Ovary (tissue), 9 donors: ENCODE results near the gene SCN2B. TPM values are rescaled to one million over a fixed set of nuclear protein-coding genes. Genes with fewer than 3 reads are reported as not detected.
"Not testable (repeated sequence)": the region's sequence is repeated elsewhere in the genome, so short reads cannot be mapped to it uniquely, and the experiment has no call there.

Experiments
- DNase-seq, 5 donors: peaks; one replicate each; pipeline ENCODE4 v3.0.0-alpha.2; 2019 to 2020
- H3K27ac ChIP-seq, 2 donors: fragments of 200-600 bp; one replicate each; pipeline versions ENCODE4 v1.5.1 to v1.8.0; 2019 to 2022
- H3K27me3 ChIP-seq: fragments of 200-600 bp; one replicate; pipeline ENCODE4 v1.8.0; 2022
- H3K36me3 ChIP-seq: fragments of 200-600 bp; sonication (generic); one replicate; pipeline ENCODE4 v1.5.1; 2019
- H3K4me1 ChIP-seq: one replicate; pipeline ENCODE4 v1.8.1; 2013; ENCODE audit warnings: mild to moderate bottlenecking, moderate library complexity; ENCODE audit not compliant: insufficient read depth
- H3K4me3 ChIP-seq: fragments of 200-600 bp; sonication (generic); one replicate; pipeline ENCODE4 v1.5.1; 2017
- H3K9me3 ChIP-seq, 2 donors: fragments of 200-600 bp in 1 of 2; sonication (generic) in 1 of 2; one replicate each; pipeline versions ENCODE4 v1.5.1 to v1.8.1; 2013 to 2019; ENCODE audit warnings: mild to moderate bottlenecking in 1 of 2, moderate library complexity in 1 of 2
- EP300 ChIP-seq: sonication (generic); formaldehyde crosslinking; IDR thresholded peaks from one replicate; pipeline ENCODE4 v1.6.1; 2017; ENCODE audit warnings: antibody characterized with exemption
- POLR2A ChIP-seq: fragments of 450-650 bp; IDR thresholded peaks from one replicate; pipeline ENCODE4 v1.6.1; 2017; ENCODE audit warnings: antibody characterized with exemption, mild to moderate bottlenecking, moderate library complexity
- WGBS, 3 donors: extraction: QIAGEN DNeasy Blood & Tissue Kit in 1 of 3; methylation state at CpG; one replicate each; pipeline versions ENCODE4 v1.1.5 to v1.1.7; 2013 to 2017; 5-methylcytosine and 5-hydroxymethylcytosine counted together
- intact Hi-C, 4 donors: fragments of 100-400 bp; cut with DNase I; formaldehyde crosslinking; loops; one replicate each; pipeline versions ENCODE4 v1.11.0 to v1.15.1; 2022 to 2023
- polyA plus RNA-seq, 2 donors: library from polyadenylated mRNA; stranded (reverse); fragments of 200-250 nt in 1 of 2; fragments of 350-450 nt in 1 of 2; fragmentation: Illumina TruSeq in 1 of 2; extraction: RNeasy Lipid Tissue Mini Kit (QIAGEN cat#74804) in 1 of 2; gene quantifications; one replicate each; pipeline ENCODE4 v1.2.3, GENCODE V29; 2013 to 2014
- total RNA-seq, 7 donors: library from RNA; depleted of rRNA in 2 of 7; stranded (reverse); fragments of >200 nt in 2 of 7; fragmentation: NEBNext Ultra II Directional in 3 of 7; extraction: Animal tissue kit (Norgen Biotek cat#: 25700) in 3 of 7; gene quantifications; one replicate each; pipeline versions ENCODE4 v1.1.0 to v1.2.4, GENCODE V29; 2016 to 2023
- TF ChIP-seq, protein P1 (sequence below), 3 donors: fragments of 450-650 bp in 2 of 3; fragments of 200-600 bp in 1 of 3; IDR thresholded peaks; one replicate each; pipeline versions ENCODE4 v1.5.1 to v1.8.0; 2016 to 2022; ENCODE audit warnings: antibody characterized with exemption in 3 of 3, mild to moderate bottlenecking in 1 of 3
- donor health status: DM: no; HTN: no; CAD: no; lungs with moderate emphysema.
- donor health status: DM: no; HTN: no; CAD: no.
- donor health status: Bipolar disorder and iron deficiency.
- donor health status: DM: yes; HTN: yes; CAD: no.
- donor health status: DM: no; HTN: no; CAD: no.
- donor health status: DM: yes; HTN: yes; CAD: no.

Gene SCN2B
- total and polyA plus RNA-seq, 9 donors, result 0.11 to 2.1 (median 0.38) TPM

DNA sequence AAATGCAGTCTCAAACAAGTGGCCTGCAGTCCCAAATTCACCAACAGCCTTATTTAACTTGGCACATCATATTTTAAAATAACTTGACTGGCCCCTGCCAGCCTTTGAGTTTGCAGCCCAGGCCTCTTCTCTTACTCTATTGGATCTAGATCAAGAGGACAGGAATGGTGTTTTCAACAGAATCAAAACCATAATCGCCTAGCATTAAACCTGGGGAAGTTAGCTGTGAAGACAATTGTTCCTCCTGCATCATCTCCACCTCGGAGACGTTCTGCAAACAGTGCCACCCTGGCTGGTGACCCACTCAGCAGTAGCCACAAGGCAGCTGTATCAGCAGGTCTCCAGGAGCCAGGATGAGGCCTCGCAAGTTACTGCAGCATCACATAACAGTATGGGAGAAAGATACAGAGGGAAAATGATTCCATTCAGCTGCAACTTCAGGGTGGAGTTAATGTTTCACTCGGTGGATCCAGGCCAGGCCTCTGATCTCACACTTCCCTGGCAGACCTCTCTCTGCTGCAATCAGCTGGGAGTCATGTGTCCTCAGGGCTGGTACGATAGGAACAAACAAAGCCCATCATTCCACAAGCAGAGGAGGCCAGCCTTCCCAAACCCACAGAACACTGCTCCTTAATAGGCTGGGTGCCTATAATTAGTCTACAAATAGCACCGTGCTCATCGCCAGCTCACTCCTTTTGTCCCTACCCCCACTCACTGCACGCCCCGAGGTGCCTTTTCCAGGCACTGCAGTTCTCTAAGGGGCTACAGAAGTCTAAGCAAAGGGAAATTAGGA lies 18.6 kb upstream of the SCN2B start:
- TF ChIP-seq, protein P1, sequence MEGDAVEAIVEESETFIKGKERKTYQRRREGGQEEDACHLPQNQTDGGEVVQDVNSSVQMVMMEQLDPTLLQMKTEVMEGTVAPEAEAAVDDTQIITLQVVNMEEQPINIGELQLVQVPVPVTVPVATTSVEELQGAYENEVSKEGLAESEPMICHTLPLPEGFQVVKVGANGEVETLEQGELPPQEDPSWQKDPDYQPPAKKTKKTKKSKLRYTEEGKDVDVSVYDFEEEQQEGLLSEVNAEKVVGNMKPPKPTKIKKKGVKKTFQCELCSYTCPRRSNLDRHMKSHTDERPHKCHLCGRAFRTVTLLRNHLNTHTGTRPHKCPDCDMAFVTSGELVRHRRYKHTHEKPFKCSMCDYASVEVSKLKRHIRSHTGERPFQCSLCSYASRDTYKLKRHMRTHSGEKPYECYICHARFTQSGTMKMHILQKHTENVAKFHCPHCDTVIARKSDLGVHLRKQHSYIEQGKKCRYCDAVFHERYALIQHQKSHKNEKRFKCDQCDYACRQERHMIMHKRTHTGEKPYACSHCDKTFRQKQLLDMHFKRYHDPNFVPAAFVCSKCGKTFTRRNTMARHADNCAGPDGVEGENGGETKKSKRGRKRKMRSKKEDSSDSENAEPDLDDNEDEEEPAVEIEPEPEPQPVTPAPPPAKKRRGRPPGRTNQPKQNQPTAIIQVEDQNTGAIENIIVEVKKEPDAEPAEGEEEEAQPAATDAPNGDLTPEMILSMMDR (IDR thresholded peaks at IDR 0.05), result no peak
- no peak for TF ChIP-seq POLR2A
- no peak for TF ChIP-seq EP300
- no peak overlapping the region for H3K27ac ChIP-seq
- 18 to 30% (median 22%) methylated on average over 10 of the region's 10 CpGs for WGBS, 3 donors

DNA sequence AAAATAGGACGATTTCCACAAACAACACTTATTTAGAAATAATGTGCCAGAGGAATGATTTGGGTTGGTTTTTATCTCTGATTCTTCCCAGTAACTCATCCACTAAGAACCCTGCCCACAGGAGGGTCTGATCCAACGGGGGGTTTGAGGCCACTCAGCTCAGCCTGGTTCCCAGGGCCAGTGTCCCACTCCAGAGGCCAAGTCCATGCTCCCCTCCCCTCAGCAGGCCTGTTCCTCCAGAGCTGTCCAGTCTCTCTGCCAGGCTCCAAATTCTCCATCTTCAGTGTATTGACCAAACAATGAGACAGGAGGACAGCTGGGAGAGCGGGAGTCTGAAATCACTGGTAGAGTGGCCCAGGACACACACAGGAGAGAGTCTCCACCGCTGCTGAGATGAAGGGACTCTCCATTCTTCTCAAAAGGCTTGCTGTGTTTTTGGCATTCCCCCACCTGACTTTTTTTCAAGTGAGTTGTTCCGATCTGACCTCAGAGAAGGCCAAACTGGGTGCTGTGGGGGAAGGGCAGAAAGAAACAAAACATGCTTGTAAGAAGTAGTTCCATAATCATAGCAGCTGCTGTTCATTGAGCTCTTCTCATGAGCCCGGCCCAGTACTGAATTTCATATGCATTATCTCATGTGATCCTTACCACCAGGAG lies 17.6 kb upstream of the SCN2B start:
- H3K9me3 ChIP-seq, result no peaks in the 10 kb centered on the region
- no peaks in the 10 kb centered on the region for H3K4me1 ChIP-seq
- H3K4me3 ChIP-seq, result no peak overlapping the region
- intact Hi-C loops, result no loop called here
- no peak overlapping the region for H3K27ac ChIP-seq
- WGBS, 3 donors, result 61 to 84% (median 82%) methylated on average over 6 of the region's 6 CpGs
- no peak for TF ChIP-seq POLR2A
- TF ChIP-seq, protein P1 (IDR thresholded peaks at IDR 0.05), result no peak
- TF ChIP-seq EP300, result no peak
- no peaks in the 10 kb centered on the region for H3K36me3 ChIP-seq
- DNase-seq, result no peak
- no peaks in the 10 kb centered on the region for H3K27me3 ChIP-seq

More for the DNA sequence above, 18.6 kb upstream of the SCN2B start:
- Histone ChIP-seq H3K36me3 (no peaks in the 10 kb centered on the region), H3K9me3 (no peaks in the 10 kb centered on the region), H3K4me3 (no peak overlapping the region), H3K4me1 (no peaks in the 10 kb centered on the region), H3K27me3 (no peaks in the 10 kb centered on the region)
- intact Hi-C loops, result no loop called here
- DNase-seq, result peak; percentile 43 to 85 (median 73)

- 85 to 90% (median 86%) methylated on average over 5 of the region's 5 CpGs for WGBS, 3 donors
- DNase-seq, H3K4me3 ChIP-seq, intact Hi-C loops, H3K27ac ChIP-seq, H3K4me1 ChIP-seq, H3K9me3 ChIP-seq, H3K27me3 ChIP-seq, H3K36me3 ChIP-seq: not testable (repeated sequence)
Observed at GRCh38 chr11:118192817-118193216, 16.4 kb upstream of the SCN2B start.

GRCh38 chr11:118190942-118191506 lies 14.6 kb upstream of the SCN2B start:
- 41 to 95% (median 91%) methylated on average over 2 of the region's 2 CpGs for WGBS, 3 donors
- not testable (repeated sequence) for DNase-seq, H3K27ac ChIP-seq

DNA sequence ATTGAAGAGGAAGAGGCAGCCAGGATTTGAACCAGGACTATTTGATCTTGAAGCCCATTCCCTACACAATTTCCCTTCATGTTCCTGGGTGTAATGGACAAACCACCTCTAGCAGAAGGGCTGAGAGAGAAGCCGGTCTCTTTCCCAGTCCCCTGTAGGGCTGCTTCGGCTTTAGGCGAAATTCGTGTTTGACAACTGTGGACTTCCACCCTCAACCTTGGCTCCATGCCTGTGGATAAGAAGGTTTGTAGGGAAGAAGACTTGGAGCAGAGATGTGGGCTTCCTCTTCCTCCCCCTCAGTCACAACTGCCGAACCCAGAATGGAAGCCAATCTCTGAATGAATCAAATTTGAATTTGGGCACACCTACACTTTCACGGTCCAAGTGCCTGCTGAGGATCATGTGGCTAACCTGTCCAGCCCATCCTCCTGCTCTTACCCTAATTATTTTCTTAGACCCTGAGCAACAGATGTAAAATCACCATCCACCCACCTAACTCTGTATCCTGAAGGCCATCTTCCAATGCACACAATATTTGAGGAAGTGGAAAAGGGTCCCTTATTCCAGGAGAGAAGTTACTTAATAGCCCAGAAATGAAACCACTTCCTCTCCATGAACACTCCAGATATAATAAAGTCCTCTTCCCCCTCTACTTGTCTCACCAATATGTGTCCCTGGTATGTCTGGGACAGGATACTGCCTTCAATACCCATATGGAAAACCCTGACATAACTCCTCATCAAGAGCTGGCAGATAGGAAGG lies 10.1 kb upstream of the SCN2B start:
- DNase-seq, result no peak
- TF ChIP-seq, protein P1 (IDR thresholded peaks at IDR 0.05), result no peak
- TF ChIP-seq POLR2A, result no peak
- no peak for TF ChIP-seq EP300
- 22 to 49% (median 41%) methylated on average over 6 of the region's 6 CpGs for WGBS, 3 donors

More at GRCh38 chr11:118190942-118191506, 14.6 kb upstream of the SCN2B start:
- intact Hi-C loops, H3K4me1 ChIP-seq, H3K27me3 ChIP-seq, H3K36me3 ChIP-seq, H3K9me3 ChIP-seq, H3K4me3 ChIP-seq: not testable (repeated sequence)

More for the DNA sequence above, 10.1 kb upstream of the SCN2B start:
- Histone ChIP-seq H3K27me3 (no peaks in the 10 kb centered on the region), H3K27ac (no peak overlapping the region), H3K9me3 (no peaks in the 10 kb centered on the region), H3K4me1 (no peaks in the 10 kb centered on the region), H3K36me3 (no peaks in the 10 kb centered on the region), H3K4me3 (no peak overlapping the region)
- intact Hi-C loops, result no loop called here
